HG02623 (cell line): ENCODE measurements around the gene PNPLA7.
"Not testable (repeated sequence)": the region's sequence is repeated elsewhere in the genome, so short reads cannot be mapped to it uniquely, and the experiment has no call there.

ENCODE experiments used
- ATAC-seq: cut with Tn5 transposase; IDR thresholded peaks from one replicate; pipeline ENCODE4 v1.9.1; 2021; ENCODE audit warnings: moderate library complexity; ENCODE audit not compliant: unreplicated experiment

The PNPLA7 gene

DNA sequence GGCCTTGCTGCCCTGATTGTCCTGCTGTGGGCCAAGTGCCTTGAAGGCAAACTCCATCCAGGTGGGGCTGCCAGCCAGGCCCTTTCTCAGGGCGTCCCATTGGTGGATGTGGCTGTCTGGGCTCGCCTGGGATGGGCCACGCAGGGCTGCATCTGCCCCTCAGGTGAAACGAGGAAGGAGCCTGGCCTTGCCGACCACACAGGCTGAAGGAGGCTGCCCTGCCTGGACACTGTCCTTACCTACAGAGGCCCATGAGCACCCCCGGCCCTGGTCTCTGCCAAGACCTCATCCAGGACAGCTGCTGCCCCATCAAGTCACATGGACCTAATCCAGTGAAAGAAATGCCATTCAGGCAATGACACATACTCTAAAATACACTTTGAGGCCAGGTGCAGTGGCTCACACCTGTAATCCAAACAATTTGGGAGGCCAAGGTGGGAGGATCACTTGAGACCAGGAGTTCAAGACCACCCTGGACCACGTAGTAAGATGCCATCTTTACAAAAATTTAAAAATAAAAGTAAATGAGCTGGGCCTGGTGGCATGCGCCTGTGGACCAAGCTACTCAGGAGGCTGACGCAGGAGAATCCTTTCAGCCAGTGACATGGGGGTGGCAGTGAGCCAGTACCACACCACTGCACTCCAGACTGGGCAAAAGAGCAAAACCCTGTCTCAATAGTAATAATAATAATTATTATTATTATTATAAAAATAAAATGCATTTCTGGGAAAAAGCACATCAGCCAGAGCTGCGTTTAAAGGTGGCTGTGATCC lies 33.9 kb downstream of the PNPLA7 start:
- ATAC-seq = no peak

DNA sequence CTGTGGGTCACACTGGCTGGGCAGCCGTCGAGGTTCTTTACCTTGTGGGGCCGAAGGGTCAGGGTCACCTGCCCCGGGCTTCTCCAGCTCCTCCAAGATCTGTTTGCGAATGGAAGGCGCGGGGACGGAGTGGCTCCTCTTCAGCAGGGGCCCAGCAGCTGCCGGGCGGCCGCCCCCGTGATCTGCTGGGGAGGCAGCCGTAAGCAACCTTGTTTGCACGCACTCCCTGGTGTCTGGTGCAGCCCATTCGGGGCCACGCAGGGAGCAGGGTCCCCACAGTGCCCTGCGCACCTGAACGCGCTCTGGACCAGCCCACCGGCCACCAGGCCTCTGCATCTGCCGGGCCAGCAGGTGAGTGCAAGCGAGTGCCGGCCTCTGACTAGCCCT lies 34.9 kb downstream of the PNPLA7 start:
- ATAC-seq = no peak

DNA sequence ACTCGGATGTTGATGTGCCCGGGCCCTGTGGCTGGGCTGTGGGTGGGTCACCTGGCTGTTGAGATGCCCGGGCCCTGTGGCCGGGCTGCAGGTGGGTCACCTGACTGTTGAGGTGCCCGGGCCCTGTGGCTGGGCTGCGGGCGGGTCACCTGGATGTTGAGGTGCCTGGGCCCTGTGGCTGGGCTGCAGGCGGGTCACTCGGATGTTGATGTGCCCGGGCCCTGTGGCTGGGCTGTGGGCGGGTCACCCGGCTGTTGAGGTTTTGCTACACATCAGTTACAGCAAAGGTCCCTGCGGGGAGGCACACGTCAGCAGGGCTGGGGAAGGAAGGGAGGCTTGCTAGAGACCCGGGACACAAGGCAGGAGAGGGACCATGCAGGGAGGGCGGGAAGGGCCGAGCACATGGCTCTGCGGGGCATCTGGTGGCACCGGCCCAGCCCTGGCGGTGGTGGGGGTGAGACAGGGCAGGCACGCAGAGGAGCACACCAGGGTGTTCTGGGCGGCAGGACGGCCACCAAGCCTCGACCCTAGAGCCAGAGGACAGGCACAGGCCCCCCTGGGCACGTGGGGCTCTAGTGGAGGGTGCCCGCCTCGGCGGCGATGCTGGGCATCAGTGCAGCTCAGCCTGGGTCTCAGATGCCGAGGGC lies 35.4 kb downstream of the PNPLA7 start:
- ATAC-seq = no peak

DNA sequence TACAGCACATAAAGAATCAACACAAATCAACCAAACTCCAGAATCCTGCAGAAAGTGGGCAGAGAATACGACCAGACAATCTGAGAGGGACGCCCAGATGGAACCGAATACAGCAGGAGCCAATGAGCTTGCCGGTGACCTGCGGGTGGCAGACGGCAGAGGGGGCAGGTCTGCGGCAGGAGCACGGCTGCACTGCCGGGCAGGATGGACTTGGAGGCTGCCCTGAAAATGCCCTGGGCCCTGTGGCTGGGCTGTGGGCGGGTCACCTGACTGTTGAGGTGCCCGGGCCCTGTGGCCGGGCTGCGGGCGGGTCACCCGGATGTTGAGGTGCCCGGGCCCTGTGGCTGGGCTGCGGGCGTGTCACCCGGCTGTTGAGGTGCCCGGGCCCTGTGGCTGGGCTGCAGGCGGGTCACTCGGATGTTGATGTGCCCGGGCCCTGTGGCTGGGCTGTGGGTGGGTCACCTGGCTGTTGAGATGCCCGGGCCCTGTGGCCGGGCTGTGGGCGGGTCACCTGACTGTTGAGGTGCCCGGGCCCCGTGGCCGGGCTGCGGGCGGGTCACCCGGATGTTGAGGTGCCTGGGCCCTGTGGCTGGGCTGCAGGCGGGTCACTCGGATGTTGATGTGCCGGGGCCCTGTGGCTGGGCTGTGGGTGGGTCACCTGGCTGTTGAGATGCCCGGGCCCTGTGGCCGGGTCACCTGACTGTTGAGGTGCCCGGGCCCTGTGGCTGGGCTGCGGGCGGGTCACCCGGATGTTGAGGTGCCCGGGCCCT lies 36.2 kb downstream of the PNPLA7 start:
- ATAC-seq = not testable (repeated sequence)

DNA sequence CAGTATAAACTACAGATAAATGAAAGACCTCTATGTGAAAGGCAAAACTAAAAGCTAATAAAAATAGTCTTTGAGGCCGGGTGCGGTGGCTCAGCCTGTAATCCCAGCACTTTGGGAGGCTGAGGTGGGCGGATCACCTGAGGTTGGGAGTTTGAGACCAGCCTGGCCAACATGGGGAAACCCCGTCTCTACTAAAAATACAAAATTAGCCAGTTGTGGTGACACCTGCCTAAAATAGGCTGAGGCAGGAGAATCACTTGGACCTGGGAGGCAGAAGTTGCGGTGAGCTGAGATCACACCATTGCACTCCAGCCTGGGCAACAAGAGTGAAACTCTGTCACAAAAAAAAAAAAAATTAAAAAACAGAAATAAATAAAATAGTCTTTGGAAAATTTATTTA lies 37.1 kb downstream of the PNPLA7 start:
- not testable (repeated sequence) for ATAC-seq

DNA sequence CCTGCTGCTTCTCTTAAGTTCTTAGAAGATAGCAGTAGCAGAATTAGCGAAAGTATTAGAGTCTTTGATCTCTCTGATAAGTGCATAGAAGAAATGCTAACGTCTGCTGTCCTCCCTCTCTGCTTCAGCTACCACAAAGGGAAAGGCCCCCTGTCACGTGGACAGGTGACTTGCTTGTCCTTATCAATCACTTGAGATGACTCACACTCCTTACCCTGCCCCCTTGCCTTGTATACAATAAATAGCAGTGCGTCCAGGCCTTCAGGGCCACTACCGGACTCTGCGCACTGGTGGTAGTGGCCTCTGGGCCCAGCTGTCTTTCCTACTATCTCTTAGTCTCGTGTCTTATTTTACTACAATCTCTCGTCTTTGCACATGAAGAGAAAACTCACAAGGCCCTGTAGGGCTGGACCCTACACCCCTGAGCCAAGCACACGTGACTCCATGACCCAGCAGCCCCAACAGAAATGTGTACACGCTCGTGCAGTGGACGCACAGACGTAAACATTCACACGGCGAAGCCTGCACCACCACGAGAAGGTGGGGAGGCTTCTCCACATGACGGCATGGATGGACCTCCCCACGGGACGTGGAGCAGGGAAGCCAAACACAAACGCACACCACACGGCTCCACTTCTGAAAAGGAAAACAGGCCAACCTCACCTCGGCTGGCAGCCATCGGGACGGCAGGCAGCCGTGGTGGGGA lies 38.3 kb downstream of the PNPLA7 start:
- no peak for ATAC-seq

DNA sequence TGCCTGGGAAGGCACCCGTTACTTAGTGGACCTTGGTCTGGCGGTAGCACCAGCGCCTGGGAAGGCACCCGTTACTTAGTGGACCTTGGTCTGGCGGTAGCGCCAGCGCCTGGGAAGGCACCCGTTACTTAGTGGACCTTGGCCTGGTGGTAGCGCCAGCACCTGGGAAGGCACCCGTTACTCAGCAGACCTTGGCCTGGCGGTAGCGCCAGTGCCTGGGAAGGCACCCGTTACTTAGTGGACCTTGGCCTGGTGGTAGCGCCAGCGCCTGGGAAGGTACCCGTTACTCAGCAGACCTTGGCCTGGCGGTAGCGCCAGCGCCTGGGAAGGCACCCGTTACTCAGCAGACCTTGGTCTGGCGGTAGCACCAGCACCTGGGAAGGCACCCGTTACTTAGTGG lies 39.1 kb downstream of the PNPLA7 start:
- not testable (repeated sequence) for ATAC-seq

DNA sequence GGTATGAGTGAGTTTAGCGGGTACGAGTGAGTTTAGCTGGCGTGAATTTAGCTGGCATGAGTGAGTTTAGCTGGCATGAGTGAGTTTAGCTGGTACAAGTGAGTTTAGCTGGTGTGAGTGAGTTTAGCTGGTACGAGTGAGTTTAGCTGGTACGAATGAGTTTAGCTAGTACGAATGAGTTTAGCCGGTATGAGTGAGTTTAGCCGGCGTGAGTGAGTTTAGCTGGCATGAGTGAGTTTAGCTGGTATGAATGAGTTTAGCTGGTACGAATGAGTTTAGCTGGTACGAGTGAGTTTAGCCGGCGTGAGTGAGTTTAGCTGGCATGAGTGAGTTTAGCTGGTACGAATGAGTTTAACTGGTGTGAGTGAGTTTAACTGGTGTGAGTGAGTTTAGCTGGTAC lies 41.0 kb downstream of the PNPLA7 start:
- no peak for ATAC-seq

DNA sequence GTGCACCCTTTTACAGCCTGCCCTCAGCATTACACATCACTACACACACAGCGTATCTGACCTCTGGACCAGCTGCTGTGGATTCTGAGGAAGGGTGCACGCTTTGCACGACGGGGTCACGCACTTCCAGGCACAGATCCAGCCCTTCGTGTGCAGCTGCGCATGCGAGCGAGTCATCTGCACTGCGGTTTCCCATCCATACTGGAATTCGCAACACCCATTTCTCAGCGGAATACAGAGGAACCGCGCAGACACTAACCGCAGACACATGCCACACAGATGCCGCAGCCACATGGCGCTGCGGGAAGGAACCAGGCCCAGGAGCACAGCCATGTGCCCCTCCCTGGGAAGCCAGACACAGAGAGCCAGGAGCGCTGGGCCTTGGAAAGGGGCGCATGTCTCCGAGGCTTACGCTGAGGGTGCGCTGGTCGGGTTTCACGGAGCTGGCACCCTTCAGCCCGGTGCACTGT lies 43.5 kb downstream of the PNPLA7 start:
- ATAC-seq = no peak

DNA sequence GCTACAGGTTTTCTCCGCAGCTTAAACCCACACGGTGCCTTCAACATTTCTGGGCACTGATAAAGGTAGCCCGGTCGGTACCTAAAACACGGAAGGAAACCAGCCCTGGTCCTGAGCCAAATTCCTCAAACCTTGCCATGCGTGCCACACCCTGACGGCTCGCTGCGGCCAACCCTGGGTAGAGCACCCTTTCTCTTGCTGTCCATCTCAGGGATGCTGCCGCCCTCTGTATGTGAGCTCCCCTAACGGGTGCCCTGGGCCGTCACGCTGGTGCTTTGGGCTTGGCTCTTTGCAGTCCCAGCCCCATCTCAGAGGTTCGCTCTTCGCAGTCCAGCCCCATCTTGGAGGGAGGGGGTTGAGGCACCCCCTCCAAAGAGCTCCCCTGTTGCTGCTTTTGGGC lies 43.9 kb downstream of the PNPLA7 start:
- no peak for ATAC-seq

DNA sequence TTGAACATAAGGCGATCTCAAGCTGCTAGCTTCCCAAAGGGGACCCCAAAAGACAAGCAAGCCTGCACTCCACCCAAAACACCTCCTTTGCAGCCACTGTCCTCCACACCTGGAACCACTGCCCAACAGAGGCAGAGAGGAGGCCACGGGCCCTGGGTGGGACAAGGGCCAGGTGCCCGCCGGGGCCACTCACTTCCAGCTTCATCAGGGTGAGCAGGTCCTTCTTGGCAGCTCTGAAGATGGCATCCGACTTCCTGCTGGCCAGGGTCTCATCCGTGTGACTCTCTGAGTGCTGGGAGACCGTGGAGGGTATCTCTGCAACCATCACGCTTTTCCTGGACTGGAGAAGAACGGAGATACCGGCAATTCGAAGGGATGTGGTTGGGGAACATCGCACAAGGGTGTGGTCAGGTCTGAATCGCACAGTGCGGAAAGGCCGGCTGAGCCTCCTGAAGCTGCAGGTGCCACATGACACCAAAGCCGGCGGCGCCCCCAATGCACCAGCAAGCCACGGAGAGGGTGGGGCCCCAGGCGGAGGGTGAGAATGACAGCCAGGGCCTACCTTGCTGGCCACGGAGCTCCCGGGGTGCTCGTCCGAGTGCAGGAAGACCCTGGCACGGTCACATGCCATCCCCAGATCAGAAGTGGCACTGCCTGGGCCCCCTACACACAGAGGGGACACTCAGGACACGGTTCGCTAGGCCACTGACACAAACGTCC lies 44.6 kb downstream of the PNPLA7 start:
- ATAC-seq = no peak

DNA sequence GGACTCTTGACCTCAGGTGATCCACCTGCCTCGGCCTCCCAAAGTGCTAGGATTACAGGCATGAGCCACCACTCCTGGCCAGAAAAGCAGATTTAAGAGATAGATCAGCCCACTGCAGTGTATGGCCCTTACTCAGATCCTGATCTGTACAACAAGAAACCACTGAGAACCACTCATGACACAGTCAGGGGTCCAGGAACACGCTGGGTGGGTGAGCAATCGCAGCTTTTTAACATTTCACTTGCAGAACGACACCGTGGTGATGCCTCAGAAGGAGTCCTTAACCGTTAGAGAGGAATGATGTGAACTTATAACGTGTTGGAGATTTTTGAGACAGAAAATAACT lies 45.8 kb downstream of the PNPLA7 start:
- no peak for ATAC-seq

DNA sequence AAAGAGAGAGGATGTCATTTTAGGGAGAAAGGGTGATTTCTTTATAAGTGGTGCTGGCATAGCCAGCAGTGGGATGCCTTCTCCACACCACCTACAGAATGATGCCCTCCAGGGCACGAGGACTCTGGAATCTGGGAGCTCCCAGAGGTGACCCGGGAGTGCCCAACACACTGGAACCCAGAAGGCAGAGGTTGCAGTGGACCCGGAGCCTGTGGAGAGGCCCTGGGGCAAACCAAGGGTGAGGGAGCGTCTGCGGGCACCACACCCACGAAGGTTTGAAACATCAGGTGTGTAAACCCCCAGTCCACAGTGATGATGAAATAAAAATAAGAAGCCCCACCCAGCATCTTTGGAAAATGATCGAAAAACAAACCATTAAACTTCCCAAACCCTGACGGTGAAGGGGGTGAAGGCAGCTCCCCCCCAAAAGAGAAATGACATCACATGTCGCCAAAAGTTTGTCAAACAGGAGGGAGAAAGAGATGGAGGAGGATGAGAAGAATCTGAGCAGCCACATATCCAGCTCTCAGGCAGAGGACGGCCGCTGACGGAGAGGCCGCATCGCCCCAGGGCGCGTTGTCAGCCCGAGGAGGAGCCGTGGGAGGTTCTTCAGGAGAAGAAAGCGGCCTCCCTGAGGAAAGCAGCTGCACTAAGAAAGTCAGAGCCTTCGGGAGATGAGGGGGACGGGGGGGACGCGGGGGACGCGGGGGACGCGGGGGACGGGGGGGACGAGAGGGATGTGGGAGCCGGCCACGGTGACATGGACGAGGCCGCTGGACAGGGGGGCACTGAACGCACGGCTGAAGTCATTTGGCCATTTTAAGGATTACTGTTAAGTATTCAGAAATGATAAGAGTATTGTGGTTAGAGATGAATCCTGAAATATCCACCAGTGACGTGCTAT lies 47.9 kb downstream of the PNPLA7 start:
- ATAC-seq = no peak

DNA sequence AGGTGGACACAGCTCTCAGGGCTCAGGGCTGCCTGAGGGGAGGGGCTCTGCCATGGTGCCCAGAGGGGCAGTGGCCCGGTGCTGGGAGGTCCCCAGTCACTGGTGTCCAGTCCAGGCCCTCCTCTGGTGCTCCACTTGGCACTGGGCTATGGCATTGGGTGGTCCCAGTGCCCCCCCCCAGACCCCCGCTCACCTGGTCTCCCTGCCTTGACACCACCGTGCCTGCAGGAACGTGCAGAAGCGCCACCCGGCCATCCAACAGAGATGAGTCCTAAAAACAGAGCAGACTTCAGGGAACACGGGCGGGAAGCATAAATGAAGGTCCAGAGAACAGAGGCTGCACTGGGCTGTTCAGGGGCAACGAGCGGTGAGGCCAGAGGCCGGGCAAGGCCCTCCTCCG lies 48.7 kb downstream of the PNPLA7 start:
- no peak for ATAC-seq

DNA sequence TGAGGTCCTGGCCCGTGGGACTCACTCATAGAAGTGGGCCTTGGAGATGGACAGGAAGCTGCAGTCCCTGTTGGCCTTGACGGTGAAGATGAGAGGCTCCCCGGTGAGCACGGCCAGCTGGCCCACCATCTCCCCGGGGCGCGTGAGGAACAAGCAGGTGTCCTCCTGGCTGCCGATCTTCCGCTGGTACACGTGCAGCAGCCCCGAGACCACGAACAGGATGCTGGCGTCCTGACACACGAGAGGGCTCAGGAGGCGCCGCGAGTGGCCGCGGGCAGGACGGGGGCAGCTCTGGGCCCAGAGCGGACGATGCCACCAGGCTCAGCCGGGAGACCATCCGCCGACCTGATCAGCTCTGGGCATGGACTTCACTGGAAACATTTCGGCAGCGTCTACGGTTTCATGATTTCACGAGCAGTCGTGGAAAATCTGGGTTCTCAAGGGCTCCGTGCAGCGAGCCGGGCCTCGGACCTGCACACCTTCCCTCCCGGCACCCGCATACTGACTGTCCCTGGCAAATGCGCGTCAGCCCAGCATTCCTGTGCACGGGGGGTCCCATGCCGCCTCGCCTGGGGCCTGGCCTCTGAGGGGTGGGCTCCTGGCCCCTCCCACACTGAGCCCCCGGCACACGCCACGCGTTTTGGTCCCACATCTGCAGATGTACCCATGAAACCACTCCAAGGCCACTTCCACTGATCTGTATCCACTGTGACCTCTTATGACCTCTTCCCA lies 49.4 kb downstream of the PNPLA7 start:
- ATAC-seq = no peak

DNA sequence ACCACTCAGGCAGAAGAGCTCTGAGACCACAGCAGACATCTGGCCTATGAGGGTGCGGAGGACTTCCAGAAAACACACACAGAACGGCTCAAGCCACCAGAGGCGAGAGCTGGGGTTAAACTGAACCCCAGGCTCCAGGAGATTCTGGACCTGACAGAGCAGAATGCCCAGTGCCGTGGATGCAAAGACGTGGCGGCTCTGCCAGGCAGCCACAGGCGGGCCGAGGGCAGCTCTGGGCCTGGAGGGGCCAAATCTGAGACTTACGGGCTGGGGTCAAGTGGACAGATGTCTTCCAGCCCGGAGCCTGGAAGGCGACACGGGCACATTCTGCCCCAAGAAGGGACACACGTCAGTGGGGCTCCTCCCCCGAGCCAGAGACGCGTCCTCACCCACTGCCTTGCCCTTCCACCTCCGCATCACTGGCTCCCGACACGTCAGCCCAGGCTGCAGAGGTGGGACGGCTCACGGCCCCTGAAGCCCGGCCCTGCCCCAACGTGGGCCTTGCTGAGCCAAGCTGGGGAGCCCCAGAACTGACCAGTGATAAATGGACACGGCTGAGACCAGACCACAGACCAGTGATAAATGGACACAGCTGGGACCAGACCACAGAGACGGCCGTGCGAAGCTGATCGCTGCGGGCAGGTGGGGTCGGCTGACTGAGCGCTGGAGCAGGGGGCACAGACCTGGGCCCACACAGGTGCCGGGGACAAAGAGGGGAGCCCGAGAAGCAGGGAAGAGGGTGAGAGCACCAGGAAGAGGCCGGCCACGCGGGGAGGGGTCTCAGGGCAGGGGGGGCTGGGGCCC lies 50.1 kb downstream of the PNPLA7 start:
- no peak for ATAC-seq

DNA sequence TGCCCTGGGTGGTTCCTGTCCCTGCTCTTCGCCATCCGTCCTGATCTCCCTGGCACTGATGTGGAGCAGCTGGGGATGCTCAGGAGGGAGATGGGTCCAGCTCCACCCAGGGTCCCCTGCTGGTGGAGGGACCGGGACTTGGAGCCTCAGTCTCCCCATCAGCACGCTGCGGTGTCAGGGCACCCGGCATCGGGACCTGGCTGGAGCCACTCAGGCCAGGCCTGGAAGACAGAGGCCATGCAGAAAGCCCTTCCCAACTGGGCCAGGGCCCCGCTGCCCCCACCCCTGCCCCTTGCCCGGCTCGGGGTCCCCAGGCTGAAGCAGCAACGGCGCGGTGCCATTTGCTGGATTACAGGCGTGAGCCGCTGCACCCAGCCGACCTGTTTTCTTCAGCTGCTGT lies 50.8 kb downstream of the PNPLA7 start:
- ATAC-seq = no peak

DNA sequence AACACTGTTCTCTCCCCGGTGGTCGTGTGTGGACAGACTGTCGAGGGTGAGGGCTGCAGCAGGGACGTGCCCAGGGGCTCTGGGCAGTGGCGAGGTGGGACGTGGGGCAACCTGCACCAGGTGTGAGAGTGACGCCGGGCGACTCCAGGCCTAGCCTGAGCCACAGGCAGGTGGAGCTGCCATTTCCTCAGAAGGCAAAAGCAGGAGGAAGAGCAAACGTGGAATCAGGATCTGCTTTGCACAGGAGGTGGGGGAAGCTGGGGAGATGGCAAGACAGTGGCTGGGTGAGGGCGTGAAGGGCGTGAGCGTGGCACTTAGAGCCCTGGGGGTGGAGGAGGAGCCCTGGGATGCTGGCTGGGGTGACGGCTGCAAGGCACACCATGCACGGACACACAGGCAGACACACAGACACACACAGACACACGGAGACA lies 51.5 kb downstream of the PNPLA7 start:
- ATAC-seq = no peak
